HG02588 (cell line): ENCODE results near the gene PCBP3.
"Not testable (repeated sequence)": the region's sequence is repeated elsewhere in the genome, so short reads cannot be mapped to it uniquely, and the experiment has no call there.

ENCODE experiments used
- ATAC-seq: cut with Tn5 transposase; IDR thresholded peaks from one replicate; pipeline ENCODE4 v1.9.1; 2021; ENCODE audit warnings: mild to moderate bottlenecking, moderate library complexity; ENCODE audit not compliant: unreplicated experiment

The PCBP3 gene

DNA sequence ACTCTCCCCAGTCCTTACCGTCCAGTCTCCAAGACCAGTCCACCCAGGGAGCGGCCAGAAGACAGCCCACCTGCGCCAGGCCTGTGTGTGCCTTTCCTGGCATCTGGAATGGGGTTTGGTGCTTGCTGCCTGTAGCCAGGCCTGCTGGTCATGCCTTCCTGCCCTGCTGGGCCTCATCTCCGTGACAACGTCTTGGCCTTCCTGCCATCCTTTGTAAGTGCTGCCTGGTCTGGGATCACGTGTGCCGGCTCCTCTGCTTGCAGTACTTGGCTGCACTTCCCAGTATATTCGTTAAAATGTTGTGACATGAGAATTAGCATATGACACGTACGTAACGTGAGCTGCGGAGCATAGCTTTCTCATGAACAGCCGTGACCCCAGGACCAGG lies 192.7 kb downstream of the PCBP3 start:
- ATAC-seq, result no peak

DNA sequence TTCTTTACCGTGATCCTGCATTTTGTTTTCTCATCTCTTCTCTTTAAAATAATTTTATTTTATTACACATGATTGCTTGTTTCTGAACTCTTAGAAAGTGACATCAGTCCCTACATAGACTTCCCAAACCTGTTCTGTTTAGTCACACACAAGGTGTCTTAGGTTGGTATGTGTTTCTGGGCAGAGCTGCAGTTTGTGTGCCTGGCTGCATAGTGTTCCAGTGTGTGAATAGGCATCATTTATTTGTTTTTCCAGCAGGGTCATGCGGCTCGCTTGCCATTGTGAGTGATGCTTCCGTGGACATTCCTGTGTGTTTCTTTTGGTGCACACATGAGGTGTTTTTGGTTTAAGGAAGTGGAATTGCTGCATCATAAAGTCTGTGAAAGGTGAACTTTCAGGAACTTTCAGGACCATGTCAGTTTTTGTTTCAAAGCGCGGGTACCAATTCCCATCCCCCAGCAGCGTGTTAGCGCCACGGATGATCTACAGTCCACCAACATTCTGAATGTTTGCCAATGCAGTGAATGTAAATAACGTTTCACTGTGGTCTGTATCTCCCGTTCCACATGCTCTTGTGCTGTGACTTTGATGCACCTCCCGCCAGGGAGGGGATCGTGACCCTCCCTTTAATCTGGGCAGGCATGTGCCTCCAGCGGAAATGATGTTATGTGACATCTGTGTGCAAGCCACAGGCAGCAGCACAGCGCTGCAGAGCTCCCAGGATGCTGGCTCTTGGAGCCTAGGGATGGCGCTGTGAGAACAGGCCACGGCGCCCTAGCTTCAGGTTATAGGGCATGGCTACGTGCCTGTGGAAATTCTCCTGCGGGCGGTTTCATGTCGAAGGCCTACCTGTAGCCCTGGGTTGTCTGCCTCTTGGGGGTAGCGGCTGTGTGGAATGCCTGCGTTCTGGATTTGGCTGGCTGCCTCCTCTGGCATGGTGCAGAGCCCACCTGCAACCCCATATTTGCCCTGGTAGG lies 193.5 kb downstream of the PCBP3 start:
- no peak for ATAC-seq

DNA sequence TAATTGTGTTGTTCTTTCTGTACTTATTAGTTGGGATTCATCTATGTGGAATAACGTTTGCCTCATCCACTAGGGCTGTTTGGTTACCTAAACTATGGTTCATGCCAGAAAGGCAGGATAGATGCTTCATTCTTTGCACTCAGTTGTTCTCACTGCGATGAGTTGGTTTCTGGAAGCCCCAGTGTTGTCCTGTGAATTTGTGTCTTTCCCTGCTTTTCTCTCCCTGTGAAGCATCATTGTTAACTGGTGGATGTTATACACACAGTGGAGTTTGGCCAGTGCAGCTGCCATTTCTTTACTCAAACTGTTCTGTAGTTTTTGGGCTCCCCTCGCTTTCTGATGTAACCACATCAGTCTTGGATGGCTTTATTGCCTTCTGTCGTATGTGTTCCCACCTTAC lies 194.4 kb downstream of the PCBP3 start:
- ATAC-seq, result no peak

DNA sequence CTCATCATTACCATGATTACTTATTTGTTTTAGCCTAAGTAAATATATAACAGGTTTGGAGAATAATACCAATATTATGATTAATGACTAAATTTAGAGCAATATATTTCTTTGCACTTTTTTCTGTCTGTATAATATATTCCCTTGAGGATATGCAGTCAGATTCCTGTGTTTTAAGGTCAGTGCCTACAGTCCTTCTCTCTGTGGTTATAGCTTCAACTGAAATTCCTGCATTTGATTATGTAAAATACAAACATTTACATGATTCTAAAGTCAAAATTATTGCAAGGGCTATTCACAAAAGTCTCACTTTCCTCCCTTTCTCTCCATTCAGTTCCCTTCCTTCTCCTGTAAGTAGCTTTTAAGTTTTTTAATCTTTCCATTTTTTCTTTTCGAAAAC lies 195.1 kb downstream of the PCBP3 start:
- ATAC-seq, result no peak

DNA sequence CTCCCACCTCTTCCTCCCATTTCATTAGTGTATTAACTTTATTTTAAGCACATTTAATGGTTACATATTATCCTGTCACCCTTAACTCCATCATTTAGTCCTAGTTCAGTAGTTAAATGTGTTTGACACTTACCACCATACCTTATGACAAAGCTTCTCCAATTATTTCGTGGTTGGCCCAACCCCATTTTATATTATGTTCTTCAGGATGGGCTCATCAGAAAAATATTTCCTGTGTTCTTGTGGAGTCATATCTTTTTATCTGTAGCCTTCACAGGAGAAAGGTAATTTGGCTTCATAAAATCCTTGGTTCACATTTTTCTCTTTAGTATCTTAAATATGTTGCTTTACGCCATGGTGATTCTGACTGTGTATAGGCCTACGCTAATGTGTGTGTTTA lies 195.7 kb downstream of the PCBP3 start:
- no peak for ATAC-seq

DNA sequence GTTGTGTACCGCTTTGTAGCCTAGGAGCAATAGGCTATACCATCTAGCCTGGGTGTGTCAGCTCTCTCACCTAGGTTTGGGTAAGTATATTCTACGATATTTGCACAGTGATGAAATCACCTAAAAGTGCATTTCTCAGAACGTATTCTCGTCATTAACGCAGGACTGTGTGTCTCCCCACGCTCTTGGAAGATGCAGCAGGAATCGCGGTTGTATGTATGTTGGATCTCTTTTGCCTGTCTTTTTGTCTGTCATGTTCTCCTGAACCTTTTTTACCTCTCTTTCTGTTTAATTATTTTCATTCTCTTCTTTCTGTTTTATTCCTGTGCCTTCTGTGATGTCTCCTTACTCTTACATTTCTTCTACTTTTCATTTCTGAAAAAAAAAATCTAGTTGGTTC lies 197.5 kb downstream of the PCBP3 start:
- ATAC-seq, result no peak

DNA sequence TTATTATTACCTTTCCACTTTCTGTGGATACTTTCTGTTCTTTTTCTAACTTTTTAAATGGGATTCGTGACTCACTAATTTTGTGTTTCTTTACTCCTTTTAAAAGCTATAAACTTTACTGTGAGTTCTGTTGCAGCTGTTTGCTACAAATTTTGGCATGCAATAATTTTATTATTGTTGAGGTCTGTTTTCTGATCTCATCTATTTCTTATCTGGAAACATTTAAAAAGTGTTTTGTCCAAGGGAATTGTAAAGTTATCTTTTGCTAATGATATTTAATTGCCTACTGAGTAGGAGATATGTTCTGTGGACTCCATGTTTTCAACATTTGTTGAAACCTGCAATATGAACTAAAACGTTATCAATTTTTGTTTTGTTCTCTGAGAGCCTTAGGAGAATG lies 199.9 kb downstream of the PCBP3 start:
- no peak for ATAC-seq

DNA sequence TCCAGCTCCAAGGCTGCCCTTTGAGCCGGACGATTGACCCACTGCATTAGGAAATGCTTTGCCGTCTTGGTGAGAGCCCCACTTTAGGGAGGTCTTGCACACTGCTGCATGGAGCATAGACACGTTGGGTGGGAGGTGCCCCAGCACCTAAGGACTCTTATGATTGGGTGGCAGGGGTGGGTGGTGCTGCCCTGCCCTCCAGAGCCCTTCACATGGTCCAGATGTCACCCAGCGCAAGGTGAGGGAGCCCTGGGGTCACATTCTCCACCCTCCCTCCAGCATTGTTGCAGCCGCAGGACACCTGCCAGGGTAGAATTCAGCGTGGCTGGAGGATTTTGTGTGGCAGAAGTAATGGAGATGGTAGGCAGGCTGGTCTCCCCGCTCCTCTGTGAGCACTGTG lies 200.7 kb downstream of the PCBP3 start:
- no peak for ATAC-seq

DNA sequence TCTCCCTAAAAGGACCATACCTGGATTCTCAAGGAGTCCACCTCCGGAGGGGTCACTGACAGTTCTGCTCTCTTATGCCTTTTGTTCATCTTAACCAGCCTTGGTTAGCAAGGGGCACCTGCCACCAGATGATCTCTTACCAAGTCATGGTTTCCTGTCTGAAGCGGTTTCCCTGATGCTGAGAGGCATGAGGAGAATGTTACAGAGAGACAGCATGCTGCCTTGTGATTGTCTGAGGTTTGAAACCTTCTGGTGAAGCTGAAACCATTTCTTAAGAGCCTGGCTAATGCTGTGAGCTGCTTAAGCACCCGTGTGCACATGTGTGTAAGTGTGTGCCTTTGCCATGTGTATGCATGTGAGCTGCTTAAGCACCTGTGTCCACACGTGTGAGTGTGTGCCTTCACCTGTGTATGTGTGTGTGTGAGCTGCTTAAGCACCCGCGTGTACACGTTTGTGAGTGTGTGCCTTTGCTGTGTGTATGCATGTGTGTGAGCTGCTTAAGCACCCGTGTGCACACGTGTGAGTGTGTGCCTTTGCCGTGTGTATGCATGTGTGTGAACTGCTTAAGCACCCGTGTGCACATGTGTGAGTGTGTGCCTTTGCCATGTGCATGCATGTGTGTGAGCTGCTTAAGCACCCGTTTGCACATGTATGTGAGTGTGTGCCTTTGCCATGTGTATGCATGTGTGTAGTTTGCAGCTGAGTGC lies 201.7 kb downstream of the PCBP3 start:
- ATAC-seq, result no peak

DNA sequence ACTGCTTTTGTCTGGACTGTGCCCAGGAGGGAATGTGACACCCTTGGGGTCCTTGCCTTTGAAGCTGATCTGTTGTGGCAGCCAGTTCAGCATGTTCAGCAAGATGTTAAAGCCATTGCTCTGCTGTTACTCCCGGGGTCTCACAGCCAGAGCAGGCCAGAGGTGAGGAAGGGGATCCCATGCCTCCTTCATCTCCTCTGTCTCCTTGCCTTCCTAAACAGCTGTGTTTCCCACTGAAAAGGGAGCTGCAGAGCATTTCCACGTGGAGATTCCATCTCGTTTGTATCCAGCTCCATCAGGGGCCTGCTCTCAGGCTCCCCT lies 202.2 kb downstream of the PCBP3 start:
- ATAC-seq, result no peak

DNA sequence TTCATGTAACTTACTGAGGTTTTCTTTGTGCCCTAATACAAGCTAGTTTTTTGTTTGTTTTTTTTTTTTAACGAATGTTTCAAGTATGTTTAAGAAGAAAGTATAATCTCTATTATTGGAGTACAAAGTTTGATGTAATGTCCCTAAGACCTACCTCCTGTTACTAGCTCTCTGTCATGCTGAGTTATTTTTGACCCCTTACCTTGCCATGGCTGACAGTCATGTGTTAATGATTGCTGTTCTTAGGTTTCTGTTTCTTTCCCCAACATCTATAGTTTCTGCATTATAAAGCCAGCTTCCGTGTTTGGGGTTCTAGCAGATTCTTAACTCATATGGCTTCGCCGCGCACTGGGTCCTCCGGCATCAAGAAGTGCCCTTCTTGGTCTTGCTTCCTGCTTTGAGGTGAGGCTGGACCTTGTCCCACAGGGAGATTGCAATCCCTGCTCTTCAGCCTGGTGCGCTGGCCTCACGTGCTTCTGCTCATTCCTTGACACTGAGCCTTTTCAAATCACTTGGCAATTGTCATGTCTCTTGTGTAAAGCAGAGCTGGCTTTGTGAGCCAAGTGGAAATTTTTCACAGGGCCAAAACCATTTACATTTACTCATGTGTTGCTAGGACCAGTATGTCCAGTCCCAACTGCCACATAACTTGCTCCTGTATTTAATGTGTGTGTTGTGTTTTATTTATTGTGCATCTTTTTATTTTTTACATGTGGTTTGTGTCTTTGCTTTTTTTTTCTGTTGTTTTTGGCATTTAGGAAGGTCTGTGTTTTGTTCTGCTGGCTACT lies 203.0 kb downstream of the PCBP3 start:
- ATAC-seq, result no peak

DNA sequence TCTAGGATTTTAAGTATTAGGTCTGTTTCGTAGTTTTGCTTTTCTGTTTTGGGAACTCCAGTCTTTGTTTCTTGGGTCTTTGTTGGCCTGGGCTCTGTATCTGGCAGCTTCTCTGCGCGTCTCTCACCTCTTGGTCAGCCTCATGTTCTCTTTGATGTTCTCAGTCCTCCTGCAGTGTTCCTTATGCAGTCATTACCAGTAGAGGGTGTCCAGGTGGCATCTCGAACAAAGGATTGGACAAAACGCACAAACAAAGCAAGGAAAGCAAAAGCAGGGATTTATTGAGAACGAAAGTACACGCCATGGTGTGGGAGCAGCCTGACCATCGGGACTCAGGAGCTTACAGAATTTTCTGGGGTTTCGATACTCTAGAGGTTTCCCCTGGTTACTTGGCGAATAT lies 204.3 kb downstream of the PCBP3 start:
- no peak for ATAC-seq

DNA sequence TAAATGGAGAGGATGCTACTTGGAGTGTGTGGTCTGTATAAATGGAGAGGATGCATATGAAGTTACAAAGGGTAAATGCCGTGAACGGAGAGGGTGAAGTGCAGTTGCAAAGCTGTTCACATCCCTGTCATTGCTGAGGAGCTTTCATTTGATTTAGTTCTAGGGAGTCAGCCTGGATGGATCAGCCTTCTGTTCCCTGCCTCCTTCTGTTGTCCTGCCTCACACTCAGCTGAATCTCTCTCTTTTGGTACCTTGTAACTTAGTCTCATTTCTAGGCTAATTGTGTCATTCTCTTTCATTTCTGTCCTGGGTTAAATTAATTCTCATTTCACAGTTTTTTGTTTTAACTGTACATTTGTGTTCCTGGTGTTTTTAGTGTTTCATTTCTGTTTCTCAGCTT lies 204.8 kb downstream of the PCBP3 start:
- no peak for ATAC-seq

DNA sequence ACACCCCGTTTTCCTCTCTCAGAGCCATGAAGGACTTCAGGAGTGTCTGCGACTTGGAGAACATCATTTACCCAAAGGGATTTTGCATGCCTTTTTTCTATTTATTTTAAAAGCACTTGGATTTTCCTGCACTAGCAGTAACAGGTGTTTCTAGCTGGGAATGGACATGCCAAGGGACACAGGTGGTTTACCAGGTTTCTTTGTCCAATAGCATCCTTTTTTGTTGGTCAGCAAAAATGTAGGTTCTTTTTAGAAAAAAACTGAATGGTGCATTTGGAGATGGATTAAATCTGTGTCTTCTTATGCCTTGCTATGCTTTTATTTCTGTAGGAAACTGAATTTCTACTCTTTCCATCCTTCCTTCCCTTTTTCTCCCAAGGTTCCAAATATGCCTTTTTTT lies 205.3 kb downstream of the PCBP3 start:
- ATAC-seq, result no peak

DNA sequence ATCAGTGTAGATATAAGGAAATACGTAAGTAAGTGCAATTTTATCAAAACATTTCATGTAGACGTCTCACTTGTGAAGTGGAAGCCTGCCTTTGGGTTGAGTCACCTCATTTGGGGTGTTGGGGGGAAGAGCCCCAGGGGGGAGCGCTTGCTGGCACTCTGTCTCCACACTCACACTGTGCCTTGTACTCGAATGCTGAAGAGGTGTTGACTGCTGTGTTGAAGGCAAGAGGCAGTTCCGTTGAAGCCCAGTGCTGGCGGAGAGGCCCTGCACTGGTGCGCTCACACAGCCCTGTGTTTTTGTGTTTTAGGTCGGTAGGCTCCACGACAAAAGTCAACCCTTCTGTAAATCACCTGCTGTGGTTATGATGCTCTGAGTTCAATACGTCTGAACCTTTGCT lies 206.1 kb downstream of the PCBP3 start:
- ATAC-seq, result no peak

DNA sequence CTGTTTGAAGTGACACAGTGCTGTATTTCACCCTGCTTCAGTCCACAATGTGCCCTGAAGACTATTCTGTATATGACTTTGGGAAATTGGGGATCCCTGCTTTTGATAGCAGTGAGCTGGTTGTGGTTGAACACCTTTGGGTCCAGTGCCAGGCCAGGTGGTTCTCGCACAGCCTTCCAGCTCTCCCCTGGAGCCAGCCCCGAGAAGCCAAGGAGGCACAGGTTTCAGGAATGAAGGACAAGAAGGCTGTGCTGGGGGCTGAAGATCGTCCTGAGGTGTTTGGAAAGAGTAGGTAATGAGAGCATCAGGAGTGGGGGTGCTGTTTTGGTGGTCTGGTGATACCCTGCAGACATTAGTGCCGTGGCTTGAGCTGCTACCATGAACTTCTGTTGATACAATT lies 206.7 kb downstream of the PCBP3 start:
- ATAC-seq, result no peak

DNA sequence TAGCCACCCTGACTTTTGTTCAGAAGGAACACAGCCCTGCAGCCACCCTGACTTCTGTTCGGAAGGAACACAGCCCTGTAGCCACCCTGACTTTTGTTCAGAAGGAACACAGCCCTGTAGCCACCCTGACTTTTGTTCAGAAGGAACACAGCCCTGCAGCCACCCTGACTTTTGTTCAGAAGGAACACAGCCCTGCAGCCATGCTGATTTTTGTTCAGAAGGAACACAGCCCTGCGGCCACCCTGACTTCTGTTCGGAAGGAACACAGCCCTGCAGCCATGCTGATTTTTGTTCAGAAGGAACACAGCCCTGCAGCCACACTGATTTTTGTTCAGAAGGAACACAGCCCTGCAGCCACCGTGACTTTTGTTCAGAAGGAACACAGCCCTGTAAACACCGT lies 208.9 kb downstream of the PCBP3 start:
- ATAC-seq, result not testable (repeated sequence)

DNA sequence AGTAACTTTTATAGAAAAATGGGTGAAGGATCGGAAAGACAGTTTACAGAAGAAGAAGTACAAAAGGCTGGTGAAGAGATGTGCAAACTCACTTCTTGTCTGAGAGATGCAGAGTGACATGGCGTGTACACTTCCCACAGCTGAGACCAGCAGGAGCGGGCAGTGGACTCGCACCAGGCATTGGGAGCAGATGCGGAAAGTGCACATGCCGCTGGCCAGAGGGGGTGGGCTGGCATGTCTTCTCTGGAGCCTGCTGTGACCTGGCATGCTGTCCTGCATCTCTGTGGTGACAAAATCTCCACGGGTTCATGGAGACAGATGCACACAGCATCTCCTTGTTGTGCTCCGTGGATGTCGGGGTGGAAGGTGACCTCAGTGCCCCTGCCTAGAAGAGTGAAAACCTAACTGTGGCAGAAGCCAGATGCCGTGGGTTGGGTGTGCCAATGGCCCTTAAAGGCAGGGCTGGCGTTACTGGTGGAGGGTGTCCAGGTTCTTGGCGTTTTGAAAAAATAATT lies 209.4 kb downstream of the PCBP3 start:
- no peak for ATAC-seq

DNA sequence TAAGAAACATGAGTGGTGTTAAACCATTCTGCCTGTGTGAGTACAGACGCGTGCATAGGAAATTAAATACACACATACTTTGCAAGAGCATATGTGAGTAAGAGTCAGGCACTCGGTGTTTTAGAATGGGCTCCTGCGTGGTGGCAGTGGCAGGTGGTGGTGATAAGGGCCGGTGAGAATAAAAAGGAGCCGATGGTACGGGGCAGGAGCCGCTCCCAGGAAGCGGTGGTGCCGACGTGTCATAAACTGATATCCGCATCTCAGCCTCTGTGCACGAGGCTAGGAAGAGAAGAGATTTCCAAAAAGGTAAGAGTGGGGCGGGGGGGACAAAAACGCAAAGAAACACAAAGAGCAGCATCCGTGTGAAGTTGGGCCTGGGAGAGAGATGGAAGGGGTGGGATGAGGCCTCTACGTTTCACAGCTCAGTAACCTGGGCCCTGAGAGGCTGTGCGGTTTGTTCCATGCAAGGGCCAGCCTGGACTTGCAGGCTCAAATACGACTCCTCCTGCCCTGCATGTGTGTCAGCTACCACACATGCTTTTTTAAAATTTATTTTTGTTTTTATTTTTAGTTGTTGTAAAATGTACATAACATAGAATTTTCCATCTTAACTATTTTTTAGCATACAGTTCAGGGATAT lies 210.3 kb downstream of the PCBP3 start:
- no peak for ATAC-seq

DNA sequence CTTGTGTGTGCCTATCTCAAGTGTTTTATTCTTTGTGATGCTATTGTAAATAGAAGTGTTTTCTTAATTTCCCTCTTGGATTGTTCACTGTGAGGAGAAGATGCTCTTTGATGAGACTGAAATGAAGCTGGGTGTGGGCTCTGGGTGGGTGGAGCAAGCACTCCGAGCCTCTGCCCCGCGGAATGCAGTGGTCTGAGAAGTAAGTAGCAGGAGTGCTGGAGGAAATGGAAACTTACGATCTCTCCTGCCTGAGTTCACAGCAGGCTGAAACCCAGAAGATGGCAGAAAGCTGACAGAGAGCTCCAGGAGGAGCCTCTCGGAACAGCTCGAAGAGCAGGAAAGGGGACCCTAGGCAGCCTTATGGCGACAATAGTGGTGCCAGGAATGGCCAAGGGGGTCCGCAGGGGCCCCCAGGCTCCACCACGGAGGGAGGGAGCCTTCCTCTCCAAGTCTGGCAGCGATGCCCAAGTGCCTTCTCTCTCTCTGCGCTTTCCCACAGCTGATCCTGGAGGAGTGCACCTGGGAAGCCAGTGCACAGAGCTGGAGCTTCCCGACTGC lies 211.2 kb downstream of the PCBP3 start:
- ATAC-seq, result no peak
